Measurements from ENCODE around the gene ANKRD65.

ANKRD65 gene

GRCh38 chr1:1441002-1441888 lies 20.2 kb upstream of the ANKRD65 start:
- peak in 1 of 2 experiments; percentile 7 for DNase-seq

- DNase-seq: no peak
Measured at GRCh38 chr1:1440262-1441001, 19.4 kb upstream of the ANKRD65 start.

GRCh38 chr1:1439546-1440261 lies 18.6 kb upstream of the ANKRD65 start:
- DNase-seq: no peak

GRCh38 chr1:1438531-1439381 lies 17.7 kb upstream of the ANKRD65 start:
- no peak for DNase-seq

- no peak for DNase-seq
Measured at GRCh38 chr1:1437904-1438376, 16.9 kb upstream of the ANKRD65 start.

- no peak for DNase-seq
Measured at GRCh38 chr1:1437033-1437903, 16.2 kb upstream of the ANKRD65 start.

GRCh38 chr1:1436630-1437032 lies 15.6 kb upstream of the ANKRD65 start:
- no peak for DNase-seq

- DNase-seq: no peak
Measured at GRCh38 chr1:1435911-1436629, 15.0 kb upstream of the ANKRD65 start.

- DNase-seq: no peak
Measured at GRCh38 chr1:1435106-1435903, 14.2 kb upstream of the ANKRD65 start, which contains the start of gene VWA1. VWA1 (plus strand) TSS chr1:1435690; CDS start chr1:1435749, 59 bp downstream.

GRCh38 chr1:1434824-1435105 lies 13.7 kb upstream of the ANKRD65 start:
- no peak for DNase-seq

- DNase-seq: no peak
Measured at GRCh38 chr1:1434131-1434823, 13.2 kb upstream of the ANKRD65 start.

GRCh38 chr1:1433804-1434130 lies 12.7 kb upstream of the ANKRD65 start:
- no peak for DNase-seq

- DNase-seq: no peak
Measured at GRCh38 chr1:1432951-1433803, 12.1 kb upstream of the ANKRD65 start.

GRCh38 chr1:1432274-1432950 lies 11.3 kb upstream of the ANKRD65 start:
- no peak for DNase-seq

GRCh38 chr1:1431845-1432273 lies 10.8 kb upstream of the ANKRD65 start:
- DNase-seq: no peak

GRCh38 chr1:1430992-1431844 lies 10.1 kb upstream of the ANKRD65 start:
- no peak for DNase-seq
